HEK293 (cell line): ENCODE results near the gene JOSD1.

Experiments
- HOXC10 ChIP-seq: sonication (generic); formaldehyde crosslinking; IDR thresholded peaks from 2 replicates; pipeline ENCODE4 v1.8.1; 2023; ENCODE audit warnings: mild to moderate bottlenecking, missing genetic modification reagents
- OVOL3 ChIP-seq: fragments of 450-650 bp; formaldehyde crosslinking; IDR thresholded peaks from 2 replicates; pipeline ENCODE4 v1.5.1; 2016; ENCODE audit warnings: missing biosample characterization, missing genetic modification characterization
- REPIN1 ChIP-seq: fragments of 450-650 bp; formaldehyde crosslinking; IDR thresholded peaks from 2 replicates; pipeline ENCODE4 v1.5.1; 2017; ENCODE audit warnings: missing biosample characterization, missing genetic modification characterization, low read depth
- SP2 ChIP-seq: fragments of 450-650 bp; formaldehyde crosslinking; IDR thresholded peaks from 2 replicates; pipeline ENCODE4 v1.5.1; 2016; ENCODE audit warnings: missing biosample characterization, missing genetic modification characterization
- ZBTB20 ChIP-seq: fragments of 450-650 bp; formaldehyde crosslinking; IDR thresholded peaks from 2 replicates; pipeline ENCODE4 v1.5.1; 2016; ENCODE audit warnings: missing biosample characterization, missing genetic modification characterization
- ZFP37 ChIP-seq: fragments of 450-650 bp; formaldehyde crosslinking; IDR thresholded peaks from 2 replicates; pipeline ENCODE4 v1.5.1; 2016; ENCODE audit warnings: missing biosample characterization, missing genetic modification characterization
- ZNF140 ChIP-seq: fragments of 450-650 bp; formaldehyde crosslinking; IDR thresholded peaks from 2 replicates; pipeline ENCODE4 v1.5.1; 2016; ENCODE audit warnings: missing biosample characterization, missing genetic modification characterization
- ZNF223 ChIP-seq: fragments of 450-650 bp; formaldehyde crosslinking; IDR thresholded peaks from 2 replicates; pipeline ENCODE4 v1.5.1; 2016; ENCODE audit warnings: missing biosample characterization, missing genetic modification characterization
- ZNF239 ChIP-seq: fragments of 450-650 bp; formaldehyde crosslinking; IDR thresholded peaks from 2 replicates; pipeline ENCODE4 v1.5.1; 2016; ENCODE audit warnings: missing biosample characterization, missing genetic modification characterization
- ZNF274 ChIP-seq, 2 experiments: fragments of 200-500 bp in 1 of 2; fragments of 450-650 bp in 1 of 2; sonication (Bioruptor generic) in 1 of 2; formaldehyde crosslinking in 1 of 2; IDR thresholded peaks; 2 replicates each; pipeline versions ENCODE4 v1.5.1 to v1.6.1; 2014 to 2016; ENCODE audit warnings: borderline replicate concordance in 1 of 2, inconsistent platforms in 1 of 2, low read length in 1 of 2, missing biosample characterization in 1 of 2, missing genetic modification characterization in 1 of 2
- ZNF311 ChIP-seq: fragments of 450-650 bp; formaldehyde crosslinking; IDR thresholded peaks from 2 replicates; pipeline ENCODE4 v1.5.1; 2017; ENCODE audit warnings: missing biosample characterization, missing genetic modification characterization, borderline replicate concordance
- ZNF324 ChIP-seq: fragments of 450-650 bp; formaldehyde crosslinking; IDR thresholded peaks from 2 replicates; pipeline ENCODE4 v1.5.1; 2016; ENCODE audit warnings: missing biosample characterization, missing genetic modification characterization
- ZNF341 ChIP-seq: fragments of 450-650 bp; formaldehyde crosslinking; IDR thresholded peaks from 2 replicates; pipeline ENCODE4; 2016; ENCODE audit warnings: low read depth, missing biosample characterization, missing genetic modification characterization
- ZNF391 ChIP-seq: fragments of 450-650 bp; formaldehyde crosslinking; IDR thresholded peaks from 2 replicates; pipeline ENCODE4 v1.5.1; 2016; ENCODE audit warnings: low read depth, missing biosample characterization, missing genetic modification characterization, borderline replicate concordance
- ZNF423 ChIP-seq: fragments of 450-650 bp; formaldehyde crosslinking; IDR thresholded peaks from 2 replicates; pipeline ENCODE4 v1.5.1; 2016; ENCODE audit warnings: missing biosample characterization, missing genetic modification characterization
- ZNF473 ChIP-seq: fragments of 450-650 bp; formaldehyde crosslinking; IDR thresholded peaks from 2 replicates; pipeline ENCODE4 v1.5.1; 2017; ENCODE audit warnings: missing biosample characterization, missing genetic modification characterization
- ZNF501 ChIP-seq: fragments of 450-650 bp; formaldehyde crosslinking; IDR thresholded peaks from 2 replicates; pipeline ENCODE4 v1.5.1; 2016; ENCODE audit warnings: missing biosample characterization, missing genetic modification characterization
- ZNF610 ChIP-seq: fragments of 450-650 bp; formaldehyde crosslinking; IDR thresholded peaks from 2 replicates; pipeline ENCODE4 v1.5.1; 2016; ENCODE audit warnings: missing biosample characterization, missing genetic modification characterization, borderline replicate concordance
- ZNF658 ChIP-seq: fragments of 450-650 bp; formaldehyde crosslinking; IDR thresholded peaks from 2 replicates; pipeline ENCODE4; 2016; ENCODE audit warnings: missing biosample characterization, missing genetic modification characterization
- ZNF670 ChIP-seq: fragments of 450-650 bp; formaldehyde crosslinking; IDR thresholded peaks from 2 replicates; pipeline ENCODE4 v1.5.1; 2016; ENCODE audit warnings: missing biosample characterization, missing genetic modification characterization, low read depth
- ZNF791 ChIP-seq: fragments of 450-650 bp; formaldehyde crosslinking; IDR thresholded peaks from 2 replicates; pipeline ENCODE4 v1.5.1; 2016; ENCODE audit warnings: missing biosample characterization, missing genetic modification characterization
- ZNF837 ChIP-seq: fragments of 450-650 bp; formaldehyde crosslinking; IDR thresholded peaks from 2 replicates; pipeline ENCODE4 v1.5.1; 2016; ENCODE audit warnings: missing biosample characterization, missing genetic modification characterization
- TF ChIP-seq, protein P1 (sequence below): fragments of 450-650 bp; formaldehyde crosslinking; IDR thresholded peaks from 2 replicates; pipeline ENCODE4 v1.5.1; 2016; ENCODE audit warnings: missing biosample characterization, missing genetic modification characterization
- TF ChIP-seq, protein P2 (sequence below): fragments of 450-650 bp; formaldehyde crosslinking; IDR thresholded peaks from 2 replicates; pipeline ENCODE4 v1.5.1; 2017; ENCODE audit warnings: missing biosample characterization, missing genetic modification characterization
- TF ChIP-seq, protein P3 (sequence below): fragments of 450-650 bp; formaldehyde crosslinking; IDR thresholded peaks from 2 replicates; pipeline ENCODE4 v1.5.1; 2017; ENCODE audit warnings: missing biosample characterization, missing genetic modification characterization
- TF ChIP-seq, protein P4 (sequence below): fragments of 450-650 bp; formaldehyde crosslinking; IDR thresholded peaks from 2 replicates; pipeline ENCODE4 v1.5.1; 2016; ENCODE audit warnings: missing biosample characterization, missing genetic modification characterization
- TF ChIP-seq, protein P5 (sequence below): fragments of 450-650 bp; formaldehyde crosslinking; IDR thresholded peaks from 2 replicates; pipeline ENCODE4 v1.5.0; 2017; ENCODE audit warnings: missing biosample characterization, missing genetic modification characterization, borderline replicate concordance
- TF ChIP-seq, protein P6 (sequence below): fragments of 450-650 bp; formaldehyde crosslinking; IDR thresholded peaks from 2 replicates; pipeline ENCODE4 v1.5.1; 2016; ENCODE audit warnings: missing biosample characterization, missing genetic modification characterization, low read depth

The JOSD1 gene

DNA sequence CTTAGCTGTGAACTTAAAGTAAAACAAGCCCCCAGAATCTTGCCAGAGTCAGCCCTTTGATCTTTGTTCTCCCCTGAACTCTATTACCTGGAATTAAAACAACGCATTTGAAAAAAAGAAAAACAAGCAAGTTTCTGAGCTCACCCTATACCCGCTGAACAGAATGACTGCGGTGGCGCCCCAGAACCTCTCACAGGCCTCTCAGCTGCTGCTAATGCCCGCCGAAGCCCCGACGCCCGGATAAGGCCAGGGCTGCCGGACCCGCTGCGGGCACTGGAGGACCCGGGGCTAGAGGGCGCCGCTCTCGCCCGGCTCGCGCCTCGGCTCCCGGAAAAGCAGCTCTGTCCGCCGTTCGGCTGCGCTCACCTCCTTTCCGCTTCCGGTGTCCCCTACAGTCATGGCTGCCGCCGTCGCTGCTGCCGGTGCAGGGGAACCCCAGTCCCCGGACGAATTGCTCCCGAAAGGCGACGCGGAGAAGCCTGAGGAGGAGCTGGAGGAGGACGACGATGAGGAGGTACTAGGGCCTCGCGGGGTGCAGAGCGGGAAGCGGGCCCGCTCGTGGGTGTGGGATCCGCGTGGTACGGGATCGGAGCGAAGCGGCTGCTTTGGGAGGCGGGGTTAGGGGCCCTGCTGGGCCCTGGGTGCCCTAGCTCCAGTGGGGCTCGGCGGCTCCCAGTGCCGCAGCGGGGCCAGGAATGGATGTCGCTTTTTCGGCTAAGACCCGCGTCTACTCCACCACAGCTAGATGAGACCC is 19.0 kb downstream of the JOSD1 start, which contains the start of gene TOMM22 (continued):
- TF ChIP-seq ZBTB20 (peak; percentile 94), OVOL3 (tag by site-specific recombination) (0 out of 2 replicates have a peak, but pooled peaks have one; percentile 61), SP2 (tag by site-specific recombination) (peak; percentile 94), HOXC10 (CRISPR knock-in tag) (no peak), ZNF501 (peak; percentile 97), ZNF658 (tag by site-specific recombination) (no peak), ZFP37 (tag by site-specific recombination) (peak; percentile 95), ZNF274 (IDR thresholded peaks at IDR 0.05; ENCODE audit: low read length) (no peak), ZNF274 (tag by site-specific recombination; IDR thresholded peaks at IDR 0.05; ENCODE audit: borderline replicate concordance) (no peak), ZNF140 (no peak), ZNF311 (tag by site-specific recombination) (no peak), ZNF791 (tag by site-specific recombination) (no peak), ZNF223 (tag by site-specific recombination) (no peak), REPIN1 (peak; percentile 93), ZNF670 (no peak), ZNF391 (tag by site-specific recombination) (peak; percentile 96), ZNF473 (tag by site-specific recombination) (no peak), ZNF324 (peak; percentile 93), ZNF837 (no peak), ZNF341 (no peak), ZNF610 (tag by site-specific recombination) (peak; percentile 83; the same call in 1 of the 2 replicates), ZNF239 (tag by site-specific recombination) (0 out of 2 replicates have a peak, but pooled peaks have one; percentile 62), ZNF423 (tag by site-specific recombination) (no peak)
- TF ChIP-seq, protein P1, sequence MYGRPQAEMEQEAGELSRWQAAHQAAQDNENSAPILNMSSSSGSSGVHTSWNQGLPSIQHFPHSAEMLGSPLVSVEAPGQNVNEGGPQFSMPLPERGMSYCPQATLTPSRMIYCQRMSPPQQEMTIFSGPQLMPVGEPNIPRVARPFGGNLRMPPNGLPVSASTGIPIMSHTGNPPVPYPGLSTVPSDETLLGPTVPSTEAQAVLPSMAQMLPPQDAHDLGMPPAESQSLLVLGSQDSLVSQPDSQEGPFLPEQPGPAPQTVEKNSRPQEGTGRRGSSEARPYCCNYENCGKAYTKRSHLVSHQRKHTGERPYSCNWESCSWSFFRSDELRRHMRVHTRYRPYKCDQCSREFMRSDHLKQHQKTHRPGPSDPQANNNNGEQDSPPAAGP (tag by site-specific recombination), result peak; percentile 93
- TF ChIP-seq, protein P2, sequence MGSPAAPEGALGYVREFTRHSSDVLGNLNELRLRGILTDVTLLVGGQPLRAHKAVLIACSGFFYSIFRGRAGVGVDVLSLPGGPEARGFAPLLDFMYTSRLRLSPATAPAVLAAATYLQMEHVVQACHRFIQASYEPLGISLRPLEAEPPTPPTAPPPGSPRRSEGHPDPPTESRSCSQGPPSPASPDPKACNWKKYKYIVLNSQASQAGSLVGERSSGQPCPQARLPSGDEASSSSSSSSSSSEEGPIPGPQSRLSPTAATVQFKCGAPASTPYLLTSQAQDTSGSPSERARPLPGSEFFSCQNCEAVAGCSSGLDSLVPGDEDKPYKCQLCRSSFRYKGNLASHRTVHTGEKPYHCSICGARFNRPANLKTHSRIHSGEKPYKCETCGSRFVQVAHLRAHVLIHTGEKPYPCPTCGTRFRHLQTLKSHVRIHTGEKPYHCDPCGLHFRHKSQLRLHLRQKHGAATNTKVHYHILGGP (tag by site-specific recombination), result no peak
- TF ChIP-seq, protein P3, sequence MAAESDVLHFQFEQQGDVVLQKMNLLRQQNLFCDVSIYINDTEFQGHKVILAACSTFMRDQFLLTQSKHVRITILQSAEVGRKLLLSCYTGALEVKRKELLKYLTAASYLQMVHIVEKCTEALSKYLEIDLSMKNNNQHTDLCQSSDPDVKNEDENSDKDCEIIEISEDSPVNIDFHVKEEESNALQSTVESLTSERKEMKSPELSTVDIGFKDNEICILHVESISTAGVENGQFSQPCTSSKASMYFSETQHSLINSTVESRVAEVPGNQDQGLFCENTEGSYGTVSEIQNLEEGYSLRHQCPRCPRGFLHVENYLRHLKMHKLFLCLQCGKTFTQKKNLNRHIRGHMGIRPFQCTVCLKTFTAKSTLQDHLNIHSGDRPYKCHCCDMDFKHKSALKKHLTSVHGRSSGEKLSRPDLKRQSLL (tag by site-specific recombination), result peak; percentile 54
- TF ChIP-seq, protein P4, sequence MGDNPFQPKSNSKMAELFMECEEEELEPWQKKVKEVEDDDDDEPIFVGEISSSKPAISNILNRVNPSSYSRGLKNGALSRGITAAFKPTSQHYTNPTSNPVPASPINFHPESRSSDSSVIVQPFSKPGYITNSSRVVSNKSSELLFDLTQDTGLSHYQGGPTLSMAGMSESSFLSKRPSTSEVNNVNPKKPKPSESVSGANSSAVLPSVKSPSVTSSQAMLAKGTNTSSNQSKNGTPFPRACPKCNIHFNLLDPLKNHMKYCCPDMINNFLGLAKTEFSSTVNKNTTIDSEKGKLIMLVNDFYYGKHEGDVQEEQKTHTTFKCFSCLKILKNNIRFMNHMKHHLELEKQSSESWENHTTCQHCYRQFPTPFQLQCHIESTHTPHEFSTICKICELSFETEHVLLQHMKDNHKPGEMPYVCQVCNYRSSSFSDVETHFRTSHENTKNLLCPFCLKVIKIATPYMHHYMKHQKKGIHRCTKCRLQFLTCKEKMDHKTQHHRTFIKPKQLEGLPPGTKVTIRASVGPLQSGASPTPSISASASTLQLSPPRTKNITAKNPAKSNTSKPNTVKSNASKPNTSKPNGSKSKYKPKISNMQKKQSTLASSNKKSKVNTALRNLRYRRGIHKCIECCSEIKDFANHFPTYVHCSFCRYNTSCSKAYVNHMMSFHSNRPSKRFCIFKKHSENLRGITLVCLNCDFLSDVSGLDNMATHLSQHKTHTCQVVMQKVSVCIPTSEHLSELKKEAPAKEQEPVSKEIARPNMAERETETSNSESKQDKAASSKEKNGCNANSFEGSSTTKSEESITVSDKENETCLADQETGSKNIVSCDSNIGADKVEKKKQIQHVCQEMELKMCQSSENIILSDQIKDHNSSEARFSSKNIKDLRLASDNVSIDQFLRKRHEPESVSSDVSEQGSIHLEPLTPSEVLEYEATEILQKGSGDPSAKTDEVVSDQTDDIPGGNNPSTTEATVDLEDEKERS (tag by site-specific recombination), result peak; percentile 86
- TF ChIP-seq, protein P5, sequence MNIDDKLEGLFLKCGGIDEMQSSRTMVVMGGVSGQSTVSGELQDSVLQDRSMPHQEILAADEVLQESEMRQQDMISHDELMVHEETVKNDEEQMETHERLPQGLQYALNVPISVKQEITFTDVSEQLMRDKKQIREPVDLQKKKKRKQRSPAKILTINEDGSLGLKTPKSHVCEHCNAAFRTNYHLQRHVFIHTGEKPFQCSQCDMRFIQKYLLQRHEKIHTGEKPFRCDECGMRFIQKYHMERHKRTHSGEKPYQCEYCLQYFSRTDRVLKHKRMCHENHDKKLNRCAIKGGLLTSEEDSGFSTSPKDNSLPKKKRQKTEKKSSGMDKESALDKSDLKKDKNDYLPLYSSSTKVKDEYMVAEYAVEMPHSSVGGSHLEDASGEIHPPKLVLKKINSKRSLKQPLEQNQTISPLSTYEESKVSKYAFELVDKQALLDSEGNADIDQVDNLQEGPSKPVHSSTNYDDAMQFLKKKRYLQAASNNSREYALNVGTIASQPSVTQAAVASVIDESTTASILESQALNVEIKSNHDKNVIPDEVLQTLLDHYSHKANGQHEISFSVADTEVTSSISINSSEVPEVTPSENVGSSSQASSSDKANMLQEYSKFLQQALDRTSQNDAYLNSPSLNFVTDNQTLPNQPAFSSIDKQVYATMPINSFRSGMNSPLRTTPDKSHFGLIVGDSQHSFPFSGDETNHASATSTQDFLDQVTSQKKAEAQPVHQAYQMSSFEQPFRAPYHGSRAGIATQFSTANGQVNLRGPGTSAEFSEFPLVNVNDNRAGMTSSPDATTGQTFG (tag by site-specific recombination), result no peak
- TF ChIP-seq, protein P6, sequence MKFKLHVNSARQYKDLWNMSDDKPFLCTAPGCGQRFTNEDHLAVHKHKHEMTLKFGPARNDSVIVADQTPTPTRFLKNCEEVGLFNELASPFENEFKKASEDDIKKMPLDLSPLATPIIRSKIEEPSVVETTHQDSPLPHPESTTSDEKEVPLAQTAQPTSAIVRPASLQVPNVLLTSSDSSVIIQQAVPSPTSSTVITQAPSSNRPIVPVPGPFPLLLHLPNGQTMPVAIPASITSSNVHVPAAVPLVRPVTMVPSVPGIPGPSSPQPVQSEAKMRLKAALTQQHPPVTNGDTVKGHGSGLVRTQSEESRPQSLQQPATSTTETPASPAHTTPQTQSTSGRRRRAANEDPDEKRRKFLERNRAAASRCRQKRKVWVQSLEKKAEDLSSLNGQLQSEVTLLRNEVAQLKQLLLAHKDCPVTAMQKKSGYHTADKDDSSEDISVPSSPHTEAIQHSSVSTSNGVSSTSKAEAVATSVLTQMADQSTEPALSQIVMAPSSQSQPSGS, result 0 out of 2 replicates have a peak, but pooled peaks have one; percentile 8
